ENCODE results near the gene GNB1L.

DNA sequence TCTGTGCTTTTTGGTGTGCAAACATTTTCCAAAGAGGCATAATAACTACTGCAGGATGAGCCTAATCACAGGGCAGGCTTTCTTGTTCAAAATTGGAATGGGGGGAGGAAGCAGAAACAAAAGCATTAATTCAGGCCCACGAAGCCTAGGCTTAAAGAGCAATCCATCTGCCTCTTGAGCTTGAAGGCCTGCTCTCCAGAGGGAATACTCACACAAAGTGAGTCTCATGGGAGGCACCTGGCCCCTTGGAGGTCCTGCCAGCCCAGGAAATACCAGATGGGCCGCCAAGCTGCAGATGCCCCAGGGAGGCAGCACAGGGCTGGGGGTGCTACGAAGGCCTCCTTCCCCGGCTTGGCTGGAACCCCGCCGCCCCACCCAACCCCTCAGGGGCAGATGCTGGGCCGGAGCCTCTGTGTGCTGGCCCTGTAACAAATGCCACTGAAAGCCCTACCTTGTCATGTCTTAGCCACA is 47.6 kb upstream of the GNB1L start:
- TF ChIP-seq, protein P1, sequence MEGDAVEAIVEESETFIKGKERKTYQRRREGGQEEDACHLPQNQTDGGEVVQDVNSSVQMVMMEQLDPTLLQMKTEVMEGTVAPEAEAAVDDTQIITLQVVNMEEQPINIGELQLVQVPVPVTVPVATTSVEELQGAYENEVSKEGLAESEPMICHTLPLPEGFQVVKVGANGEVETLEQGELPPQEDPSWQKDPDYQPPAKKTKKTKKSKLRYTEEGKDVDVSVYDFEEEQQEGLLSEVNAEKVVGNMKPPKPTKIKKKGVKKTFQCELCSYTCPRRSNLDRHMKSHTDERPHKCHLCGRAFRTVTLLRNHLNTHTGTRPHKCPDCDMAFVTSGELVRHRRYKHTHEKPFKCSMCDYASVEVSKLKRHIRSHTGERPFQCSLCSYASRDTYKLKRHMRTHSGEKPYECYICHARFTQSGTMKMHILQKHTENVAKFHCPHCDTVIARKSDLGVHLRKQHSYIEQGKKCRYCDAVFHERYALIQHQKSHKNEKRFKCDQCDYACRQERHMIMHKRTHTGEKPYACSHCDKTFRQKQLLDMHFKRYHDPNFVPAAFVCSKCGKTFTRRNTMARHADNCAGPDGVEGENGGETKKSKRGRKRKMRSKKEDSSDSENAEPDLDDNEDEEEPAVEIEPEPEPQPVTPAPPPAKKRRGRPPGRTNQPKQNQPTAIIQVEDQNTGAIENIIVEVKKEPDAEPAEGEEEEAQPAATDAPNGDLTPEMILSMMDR (IDR thresholded peaks at IDR 0.05) = no peak
- TF ChIP-seq POLR2A (IDR thresholded peaks at IDR 0.05) (no peak), POLR2AphosphoS5 (IDR thresholded peaks at IDR 0.05) (no peak)

Measured in prostate gland (tissue), 2 donors.